Measurements from ENCODE around the gene TCAF1.

DNA sequence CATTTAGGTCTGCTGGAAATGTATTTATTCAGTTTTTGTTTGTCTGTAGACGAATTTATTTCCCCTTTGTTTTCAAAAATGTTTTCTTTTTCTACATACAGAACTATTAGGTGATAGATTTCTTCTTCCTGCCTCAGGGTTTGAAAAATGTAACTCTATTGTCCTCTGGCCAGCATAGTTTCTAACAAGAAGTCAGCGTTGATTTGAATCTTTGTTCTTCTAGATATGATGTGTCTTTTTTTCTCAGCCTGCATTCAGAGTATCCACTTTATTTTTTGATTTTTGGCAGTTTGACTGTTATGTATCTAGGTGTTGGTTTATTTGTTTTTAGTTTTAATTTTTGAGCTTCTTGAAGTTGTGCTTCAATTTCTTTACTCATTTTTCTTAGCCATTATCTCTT lies 45.1 kb upstream of the TCAF1 start:
- TF ChIP-seq, protein P1, sequence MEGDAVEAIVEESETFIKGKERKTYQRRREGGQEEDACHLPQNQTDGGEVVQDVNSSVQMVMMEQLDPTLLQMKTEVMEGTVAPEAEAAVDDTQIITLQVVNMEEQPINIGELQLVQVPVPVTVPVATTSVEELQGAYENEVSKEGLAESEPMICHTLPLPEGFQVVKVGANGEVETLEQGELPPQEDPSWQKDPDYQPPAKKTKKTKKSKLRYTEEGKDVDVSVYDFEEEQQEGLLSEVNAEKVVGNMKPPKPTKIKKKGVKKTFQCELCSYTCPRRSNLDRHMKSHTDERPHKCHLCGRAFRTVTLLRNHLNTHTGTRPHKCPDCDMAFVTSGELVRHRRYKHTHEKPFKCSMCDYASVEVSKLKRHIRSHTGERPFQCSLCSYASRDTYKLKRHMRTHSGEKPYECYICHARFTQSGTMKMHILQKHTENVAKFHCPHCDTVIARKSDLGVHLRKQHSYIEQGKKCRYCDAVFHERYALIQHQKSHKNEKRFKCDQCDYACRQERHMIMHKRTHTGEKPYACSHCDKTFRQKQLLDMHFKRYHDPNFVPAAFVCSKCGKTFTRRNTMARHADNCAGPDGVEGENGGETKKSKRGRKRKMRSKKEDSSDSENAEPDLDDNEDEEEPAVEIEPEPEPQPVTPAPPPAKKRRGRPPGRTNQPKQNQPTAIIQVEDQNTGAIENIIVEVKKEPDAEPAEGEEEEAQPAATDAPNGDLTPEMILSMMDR (IDR thresholded peaks at IDR 0.05) = no peak
- TF ChIP-seq POLR2A (IDR thresholded peaks at IDR 0.05) = no peak

All from body of pancreas (tissue), 4 donors.